HCT116 (cell line): ENCODE data around the gene TMEM256. TPM values are rescaled to one million over a fixed set of nuclear protein-coding genes. Genes with fewer than 3 reads are reported as not detected.

ENCODE experiments used
- ATAC-seq: fragments of 200-7000 bp; cut with Tn5 transposase; 2 replicates; pipeline ENCODE4 v1.9.1; 2020; ENCODE audit warnings: mild to moderate bottlenecking, moderate library complexity
- BruUV-seq: library from RNA; stranded (reverse); fragments of 400-500 nt; replicated peaks from 2 replicates; lab custom pipeline; 2021; lab: Mats Ljungman, UMichigan
- CTCF ChIA-PET: fragments of 300-600 bp; sonication (Branson Sonifier 250); formaldehyde crosslinking; loops from one replicate; lab custom pipeline; 2021; ENCODE audit warnings: antibody characterized with exemption; lab: Charles Lee
- POLR2A ChIA-PET: fragments of 300-600, 350-600 bp; sonication (Branson Sonifier 250); formaldehyde crosslinking; loops from one replicate; lab custom pipeline; 2021; ENCODE audit warnings: antibody characterized with exemption; lab: Charles Lee
- RAD21 ChIA-PET, 2 experiments: fragments of 300-600 bp; sonication (Branson Sonifier 250); formaldehyde crosslinking; loops; one replicate each; lab custom pipeline; 2023; ENCODE audit warnings: low total read pairs in 2 of 2; ENCODE audit not compliant: uncharacterized antibody in 2 of 2, unreplicated experiment in 2 of 2, low non-redundant PET in 1 of 2; lab: Charles Lee
- DNase-seq: peaks from one replicate; pipeline ENCODE4 v3.0.0-alpha.2; 2010; ENCODE audit warnings: low read depth, low spot score
- H2AFZ ChIP-seq: fragments of 200-600 bp; shearing (Covaris generic), sonication (generic); 2 replicates; pipeline ENCODE4 v1.6.1; 2017; ENCODE audit warnings: low read depth, mixed run types, mixed read lengths, antibody characterized with exemption, low read length; ENCODE audit not compliant: poor library complexity, severe bottlenecking
- H3K27ac ChIP-seq: 2 replicates; pipeline ENCODE4 v1.5.1; 2012; ENCODE audit warnings: low read depth, low read length
- H3K27me3 ChIP-seq: fragments of 200-600 bp; sonication (generic); 2 replicates; pipeline ENCODE4 v1.6.1; 2016; ENCODE audit warnings: mixed run types, low read length, mixed read lengths; ENCODE audit not compliant: insufficient read depth
- H3K36me3 ChIP-seq, 2 experiments: fragments of 200-500 bp in 1 of 2; fragments of 200-600 bp in 1 of 2; sonication (Bioruptor generic) in 1 of 2; sonication (generic) in 1 of 2; 2 replicates each; pipeline versions ENCODE4 v1.5.1 to v1.6.1; 2014 to 2016; ENCODE audit warnings: low read length in 2 of 2, inconsistent platforms in 1 of 2, mixed read lengths in 1 of 2, mixed run types in 1 of 2; ENCODE audit not compliant: insufficient read depth in 2 of 2, control insufficient read depth in 1 of 2
- H3K4me1 ChIP-seq, 2 experiments: fragments of 200-600 bp in 1 of 2; sonication (generic) in 1 of 2; 2 replicates each; pipeline versions ENCODE4 v1.5.1 to v1.6.1; 2012 to 2017; ENCODE audit warnings: low read length in 2 of 2, inconsistent platforms in 1 of 2, mild to moderate bottlenecking in 1 of 2, mixed read lengths in 1 of 2, mixed run types in 1 of 2, moderate library complexity in 1 of 2; ENCODE audit not compliant: insufficient read depth in 2 of 2, control insufficient read depth in 1 of 2
- H3K4me2 ChIP-seq: fragments of 200-600 bp; sonication (generic); 2 replicates; pipeline ENCODE4 v1.6.1; 2017; ENCODE audit warnings: mixed run types, low read length, mixed read lengths
- H3K4me3 ChIP-seq, 2 experiments: fragments of 200-600 bp in 1 of 2; sonication (generic) in 1 of 2; replicated peaks in 1 of 2; 2 replicates each; pipeline ENCODE4 v1.5.1; 2011 to 2016; ENCODE audit warnings: low read length in 2 of 2, control low read depth in 1 of 2, low read depth in 1 of 2, mild to moderate bottlenecking in 1 of 2, mixed read lengths in 1 of 2, mixed run types in 1 of 2
- H3K79me2 ChIP-seq: fragments of 200-600 bp; sonication (generic); 2 replicates; pipeline ENCODE4 v1.6.1; 2017; ENCODE audit warnings: mild to moderate bottlenecking, mixed run types, low read length, moderate library complexity, mixed read lengths; ENCODE audit not compliant: insufficient read depth
- H3K9ac ChIP-seq: fragments of 200-600 bp; sonication (generic); 2 replicates; pipeline ENCODE4 v1.6.1; 2016; ENCODE audit warnings: low read length, mixed read lengths
- H3K9me2 ChIP-seq: fragments of 200-600 bp; sonication (generic), shearing (Covaris generic); 2 replicates; pipeline ENCODE4 v1.6.1; 2017; ENCODE audit warnings: mixed run types, mild to moderate bottlenecking, moderate library complexity; ENCODE audit not compliant: insufficient read depth
- H3K9me3 ChIP-seq, 2 experiments: fragments of 200-500 bp in 1 of 2; fragments of 200-600 bp in 1 of 2; sonication (Bioruptor generic) in 1 of 2; sonication (generic) in 1 of 2; 2 replicates each; pipeline ENCODE4 v1.6.1; 2014 to 2017; ENCODE audit warnings: low read length in 2 of 2, mixed read lengths in 2 of 2, inconsistent platforms in 1 of 2, low read depth in 1 of 2, mild to moderate bottlenecking in 1 of 2, mixed run types in 1 of 2, moderate library complexity in 1 of 2; ENCODE audit not compliant: control insufficient read depth in 1 of 2, insufficient read depth in 1 of 2
- H4K20me1 ChIP-seq: fragments of 200-600 bp; sonication (generic), shearing (Covaris generic); 2 replicates; pipeline ENCODE4 v1.6.1; 2017; ENCODE audit warnings: mixed run types, mild to moderate bottlenecking, moderate library complexity; ENCODE audit not compliant: insufficient read depth
- CBX3 ChIP-seq: IDR thresholded peaks from 2 replicates; pipeline ENCODE4 v1.6.1; 2012; ENCODE audit warnings: low read depth
- ELF1 ChIP-seq: IDR thresholded peaks from 2 replicates; pipeline ENCODE4 v1.6.1; 2012; ENCODE audit warnings: low read depth, borderline replicate concordance
- POLR2AphosphoS5 ChIP-seq: IDR thresholded peaks from 2 replicates; pipeline ENCODE4 v1.6.1; 2011; ENCODE audit warnings: mild to moderate bottlenecking, low read depth, low read length, moderate library complexity
- SIN3A ChIP-seq: IDR thresholded peaks from 2 replicates; pipeline ENCODE4 v1.6.1; 2012; ENCODE audit warnings: low read depth
- SP1 ChIP-seq: IDR thresholded peaks from 2 replicates; pipeline ENCODE4 v1.6.1; 2012; ENCODE audit warnings: low read depth
- SRF ChIP-seq: IDR thresholded peaks from 2 replicates; pipeline ENCODE4 v1.6.1; 2012; ENCODE audit warnings: low read depth
- intact Hi-C: fragments of 100-400 bp; cut with micrococcal nuclease; formaldehyde crosslinking; loops from 2 replicates; pipeline ENCODE4 v1.10.0; 2022
- total RNA-seq: library from RNA; stranded (reverse); gene quantifications from one replicate; pipeline ENCODE4 v1.2.1, GENCODE V29; 2021; ENCODE audit not compliant: unreplicated experiment
- TF ChIP-seq, protein P1 (sequence below): IDR thresholded peaks from 2 replicates; pipeline ENCODE4 v1.6.1; 2012; ENCODE audit warnings: low read depth

TMEM256 gene
- total RNA-seq, 1 experiment from 2014 or later = 110 TPM

- H4K20me1 ChIP-seq = no peaks in the 10 kb centered on the region
- H3K9ac ChIP-seq = no peak overlapping the region
- RAD21 ChIA-PET = no interaction called here
- no peaks in the 10 kb centered on the region for H3K9me2 ChIP-seq
- H3K36me3 ChIP-seq = no peaks in the 10 kb centered on the region
- no peak overlapping the region for H3K4me2 ChIP-seq
- ATAC-seq (no peak), DNase-seq (no peak)
- H2AFZ ChIP-seq = no peak overlapping the region
- H3K4me3 ChIP-seq = no peak overlapping the region
- intact Hi-C loops = no loop called here
- no TSS peak for BruUV-seq
- POLR2A ChIA-PET = no interaction called here
- H3K9me3 ChIP-seq = no peaks in the 10 kb centered on the region
- no peaks in the 10 kb centered on the region for H3K27me3 ChIP-seq
- CTCF ChIA-PET = interaction anchor here (1.3 kb wide), 1 partner anchor 118 kb away, joined by 3 read pairs; no protein-coding TSS in a partner anchor
- H3K27ac ChIP-seq = no peak overlapping the region
- peaks cover 23 to 33% of the 10 kb centered on the region in 2 experiments for H3K4me1 ChIP-seq
- H3K79me2 ChIP-seq = no peaks in the 10 kb centered on the region
- TF ChIP-seq SRF = no peak
- no peak for TF ChIP-seq SIN3A
- TF ChIP-seq ELF1 = no peak
- TF ChIP-seq, protein P1, sequence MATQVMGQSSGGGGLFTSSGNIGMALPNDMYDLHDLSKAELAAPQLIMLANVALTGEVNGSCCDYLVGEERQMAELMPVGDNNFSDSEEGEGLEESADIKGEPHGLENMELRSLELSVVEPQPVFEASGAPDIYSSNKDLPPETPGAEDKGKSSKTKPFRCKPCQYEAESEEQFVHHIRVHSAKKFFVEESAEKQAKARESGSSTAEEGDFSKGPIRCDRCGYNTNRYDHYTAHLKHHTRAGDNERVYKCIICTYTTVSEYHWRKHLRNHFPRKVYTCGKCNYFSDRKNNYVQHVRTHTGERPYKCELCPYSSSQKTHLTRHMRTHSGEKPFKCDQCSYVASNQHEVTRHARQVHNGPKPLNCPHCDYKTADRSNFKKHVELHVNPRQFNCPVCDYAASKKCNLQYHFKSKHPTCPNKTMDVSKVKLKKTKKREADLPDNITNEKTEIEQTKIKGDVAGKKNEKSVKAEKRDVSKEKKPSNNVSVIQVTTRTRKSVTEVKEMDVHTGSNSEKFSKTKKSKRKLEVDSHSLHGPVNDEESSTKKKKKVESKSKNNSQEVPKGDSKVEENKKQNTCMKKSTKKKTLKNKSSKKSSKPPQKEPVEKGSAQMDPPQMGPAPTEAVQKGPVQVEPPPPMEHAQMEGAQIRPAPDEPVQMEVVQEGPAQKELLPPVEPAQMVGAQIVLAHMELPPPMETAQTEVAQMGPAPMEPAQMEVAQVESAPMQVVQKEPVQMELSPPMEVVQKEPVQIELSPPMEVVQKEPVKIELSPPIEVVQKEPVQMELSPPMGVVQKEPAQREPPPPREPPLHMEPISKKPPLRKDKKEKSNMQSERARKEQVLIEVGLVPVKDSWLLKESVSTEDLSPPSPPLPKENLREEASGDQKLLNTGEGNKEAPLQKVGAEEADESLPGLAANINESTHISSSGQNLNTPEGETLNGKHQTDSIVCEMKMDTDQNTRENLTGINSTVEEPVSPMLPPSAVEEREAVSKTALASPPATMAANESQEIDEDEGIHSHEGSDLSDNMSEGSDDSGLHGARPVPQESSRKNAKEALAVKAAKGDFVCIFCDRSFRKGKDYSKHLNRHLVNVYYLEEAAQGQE = no peak
- no peak for TF ChIP-seq SP1
- no peak for TF ChIP-seq POLR2AphosphoS5
- TF ChIP-seq CBX3 = no peak
Observed at GRCh38 chr17:7442142-7442541, 38.2 kb upstream of the TMEM256 start.
